LNCaP clone FGC (cell line): ENCODE results near the gene TMEM164.
"Not testable (repeated sequence)": the region's sequence is repeated elsewhere in the genome, so short reads cannot be mapped to it uniquely, and the experiment has no call there.

Source experiments
- DNase-seq: peaks from one replicate; pipeline ENCODE4 v3.0.0-alpha.2; 2011; ENCODE audit warnings: low read depth
- H3K4me3 ChIP-seq: 2 replicates; pipeline ENCODE4 v1.5.1; 2011; ENCODE audit warnings: mild to moderate bottlenecking, low read depth, low read length, control low read depth
- TF ChIP-seq, protein P1 (sequence below): IDR thresholded peaks from 2 replicates; pipeline ENCODE4 v1.5.1; 2012; ENCODE audit warnings: mild to moderate bottlenecking; ENCODE audit not compliant: control insufficient read depth, insufficient read depth; ENCODE audit errors: extremely low read depth

The TMEM164 gene

DNA sequence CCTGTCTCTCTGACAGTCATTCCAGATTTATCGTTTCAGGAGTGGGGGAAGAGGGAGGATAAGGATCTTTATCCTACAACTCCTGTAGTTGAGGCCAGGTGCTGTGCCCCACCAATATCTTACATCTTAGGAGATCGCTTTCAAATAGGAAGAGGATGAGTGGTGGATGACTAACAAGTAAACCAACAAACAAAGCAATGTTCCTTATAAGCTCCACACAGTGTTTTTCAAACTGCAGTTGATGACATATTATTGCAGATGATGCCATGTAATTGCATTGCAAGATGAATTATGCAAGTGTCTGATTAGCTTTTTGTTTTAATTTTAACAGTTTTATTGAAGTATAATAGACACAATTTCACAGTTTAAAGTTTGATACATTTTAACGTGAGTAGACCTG is 35.8 kb upstream of the TMEM164 start:
- DNase-seq: no peak
- TF ChIP-seq, protein P1, sequence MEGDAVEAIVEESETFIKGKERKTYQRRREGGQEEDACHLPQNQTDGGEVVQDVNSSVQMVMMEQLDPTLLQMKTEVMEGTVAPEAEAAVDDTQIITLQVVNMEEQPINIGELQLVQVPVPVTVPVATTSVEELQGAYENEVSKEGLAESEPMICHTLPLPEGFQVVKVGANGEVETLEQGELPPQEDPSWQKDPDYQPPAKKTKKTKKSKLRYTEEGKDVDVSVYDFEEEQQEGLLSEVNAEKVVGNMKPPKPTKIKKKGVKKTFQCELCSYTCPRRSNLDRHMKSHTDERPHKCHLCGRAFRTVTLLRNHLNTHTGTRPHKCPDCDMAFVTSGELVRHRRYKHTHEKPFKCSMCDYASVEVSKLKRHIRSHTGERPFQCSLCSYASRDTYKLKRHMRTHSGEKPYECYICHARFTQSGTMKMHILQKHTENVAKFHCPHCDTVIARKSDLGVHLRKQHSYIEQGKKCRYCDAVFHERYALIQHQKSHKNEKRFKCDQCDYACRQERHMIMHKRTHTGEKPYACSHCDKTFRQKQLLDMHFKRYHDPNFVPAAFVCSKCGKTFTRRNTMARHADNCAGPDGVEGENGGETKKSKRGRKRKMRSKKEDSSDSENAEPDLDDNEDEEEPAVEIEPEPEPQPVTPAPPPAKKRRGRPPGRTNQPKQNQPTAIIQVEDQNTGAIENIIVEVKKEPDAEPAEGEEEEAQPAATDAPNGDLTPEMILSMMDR: no peak
- H3K4me3 ChIP-seq: no peak overlapping the region

DNA sequence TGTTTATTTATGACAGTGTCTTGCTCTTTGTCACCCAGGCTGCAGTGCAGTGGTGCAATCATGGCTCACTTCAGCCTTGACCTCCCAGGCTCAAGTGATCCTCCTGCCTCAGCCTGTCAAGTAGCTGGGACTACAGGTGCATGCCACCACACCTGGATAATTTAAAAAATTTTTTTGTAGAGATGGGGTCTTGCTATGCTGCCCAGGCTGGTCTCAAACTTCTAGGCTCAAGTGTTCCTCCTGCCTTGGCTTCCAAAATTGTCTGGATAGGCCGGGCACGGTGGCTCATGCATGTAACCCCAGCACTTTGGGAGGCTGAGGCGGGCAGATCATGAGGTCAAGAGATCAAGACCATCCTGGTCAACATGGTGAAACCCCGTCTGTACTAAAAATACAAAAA is 32.1 kb upstream of the TMEM164 start:
- H3K4me3 ChIP-seq, DNase-seq: not testable (repeated sequence)

DNA sequence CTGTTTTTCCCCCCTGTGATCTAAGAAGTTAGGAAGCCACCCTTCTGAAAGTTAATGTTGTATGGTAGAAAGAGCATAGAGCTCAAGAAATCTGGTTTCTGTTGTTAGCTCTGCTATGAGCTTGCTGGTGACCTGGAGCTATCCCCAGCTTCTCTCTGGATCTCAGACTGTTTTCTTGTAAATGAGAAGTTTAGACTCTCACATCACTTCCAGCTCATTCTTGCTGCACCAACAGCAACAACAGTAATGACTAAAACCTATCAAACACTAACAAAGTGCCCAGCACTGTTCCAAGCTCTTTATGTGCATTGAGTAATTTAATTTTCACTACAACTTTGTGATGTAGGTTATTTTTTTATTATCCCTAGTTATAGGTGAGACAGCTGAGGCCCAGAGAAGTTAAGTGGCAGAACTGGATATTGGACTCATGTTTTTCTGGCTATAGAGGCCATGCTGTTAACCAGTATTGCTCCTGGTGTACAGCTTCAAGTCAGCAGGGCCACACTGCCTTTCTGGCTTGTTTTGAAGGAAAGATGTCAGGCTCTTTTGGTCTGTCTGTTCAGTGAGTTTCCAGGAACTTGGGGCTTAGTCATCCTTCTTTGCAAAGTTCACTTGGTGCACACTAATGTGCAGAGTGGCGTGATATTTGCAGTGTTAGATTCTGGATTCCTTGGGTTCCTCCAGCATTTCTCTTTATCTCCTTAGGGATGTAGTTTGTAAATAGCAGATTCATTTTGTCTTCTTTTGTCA is 27.8 kb upstream of the TMEM164 start:
- TF ChIP-seq, protein P1: no peak
- DNase-seq: no peak

DNA sequence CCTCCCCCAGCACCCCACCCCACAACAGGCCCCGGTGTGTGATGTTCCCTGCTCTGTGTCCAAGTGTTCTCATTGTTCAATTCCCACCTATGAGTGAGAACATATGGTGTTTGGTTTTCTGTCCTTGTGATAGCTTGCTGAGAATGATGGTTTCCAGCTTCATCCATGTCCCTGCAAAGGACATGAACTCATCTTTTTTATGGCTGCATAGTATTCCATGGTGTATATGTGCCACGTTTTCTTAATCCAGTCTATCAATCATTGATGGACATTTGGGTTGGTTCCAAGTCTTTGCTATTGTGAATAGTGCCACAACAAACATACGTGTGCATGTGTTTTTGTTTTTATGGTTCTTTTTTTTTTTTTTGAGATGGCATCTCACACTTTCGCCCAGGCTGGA is 17.7 kb upstream of the TMEM164 start:
- DNase-seq, H3K4me3 ChIP-seq: not testable (repeated sequence)

More for the DNA sequence above, 27.8 kb upstream of the TMEM164 start:
- no peak overlapping the region for H3K4me3 ChIP-seq

DNA sequence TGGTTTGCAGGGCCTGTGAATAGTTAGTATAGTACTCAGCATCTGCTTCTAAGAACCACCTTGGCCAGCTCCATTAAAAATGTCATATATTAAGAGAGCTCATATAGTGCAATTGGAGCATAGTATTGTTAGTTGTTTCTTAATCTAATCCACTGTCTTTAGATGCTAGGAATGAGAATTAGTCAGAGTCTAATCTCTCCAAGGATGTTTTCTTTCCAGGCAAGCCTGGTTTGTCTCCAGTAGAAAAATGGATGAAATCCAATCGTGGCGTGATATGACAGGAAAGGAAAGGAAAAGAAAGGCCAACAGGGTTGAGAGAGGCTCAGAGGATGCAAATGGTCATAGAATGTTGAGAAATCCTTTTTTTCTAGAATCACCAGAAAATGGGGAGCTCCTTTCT is 15.0 kb upstream of the TMEM164 start:
- TF ChIP-seq, protein P1: no peak
- no peak for DNase-seq

DNA sequence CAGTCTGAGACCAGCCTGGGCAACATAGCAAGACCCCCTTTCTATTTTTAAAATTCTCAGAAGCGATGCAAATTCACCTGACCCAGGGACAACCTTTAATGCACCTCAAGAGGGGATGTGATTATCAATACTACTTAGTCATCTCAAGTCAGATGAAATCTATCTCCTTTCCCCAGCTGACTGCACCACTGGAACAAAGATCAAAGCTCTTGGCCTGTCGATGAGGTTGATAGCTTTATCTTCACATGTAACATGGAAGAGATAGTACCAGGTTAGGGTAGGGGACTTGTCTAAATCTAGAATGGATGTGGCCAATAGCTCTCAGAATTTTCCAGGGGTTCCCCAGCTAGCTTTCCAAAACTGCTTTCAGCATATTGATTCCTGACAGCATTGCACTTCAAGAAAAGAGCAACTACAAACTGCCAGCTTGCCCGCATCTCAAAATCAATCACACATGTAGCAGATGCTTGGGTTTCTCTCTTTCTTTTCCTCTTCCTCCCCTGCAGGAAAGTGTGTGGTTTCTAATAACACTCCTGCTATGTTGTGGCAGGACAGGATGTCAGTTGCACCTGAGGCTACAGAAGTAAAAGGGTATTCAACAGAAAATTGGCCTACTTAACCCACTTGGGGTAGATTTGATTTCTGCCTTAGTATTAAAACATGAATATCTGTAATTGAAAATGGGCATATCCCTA is 12.2 kb upstream of the TMEM164 start:
- no peak for DNase-seq
- TF ChIP-seq, protein P1: no peak
- H3K4me3 ChIP-seq: no peak overlapping the region

More for the DNA sequence above, 15.0 kb upstream of the TMEM164 start:
- no peak overlapping the region for H3K4me3 ChIP-seq

DNA sequence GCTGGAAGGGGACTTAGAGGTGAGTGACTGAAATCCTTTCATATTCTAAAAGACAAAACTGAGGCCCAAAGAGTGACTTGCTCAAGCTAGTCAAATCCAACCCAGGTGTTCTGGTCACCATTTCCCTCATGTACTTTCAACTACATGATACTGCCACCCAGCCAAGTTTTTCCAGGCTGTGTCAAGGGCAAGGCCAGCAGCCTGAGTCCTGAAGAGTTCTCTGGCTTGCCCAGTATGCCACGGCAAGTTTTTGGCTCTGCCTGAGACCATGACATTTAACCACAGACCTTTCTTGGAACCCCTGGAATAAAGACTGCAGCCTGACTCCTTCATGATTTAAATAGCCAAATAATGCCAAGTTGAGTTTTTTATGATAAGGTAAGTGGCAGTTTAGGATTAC is 10.7 kb upstream of the TMEM164 start:
- no peak overlapping the region for H3K4me3 ChIP-seq
- DNase-seq: no peak
- TF ChIP-seq, protein P1: no peak

DNA sequence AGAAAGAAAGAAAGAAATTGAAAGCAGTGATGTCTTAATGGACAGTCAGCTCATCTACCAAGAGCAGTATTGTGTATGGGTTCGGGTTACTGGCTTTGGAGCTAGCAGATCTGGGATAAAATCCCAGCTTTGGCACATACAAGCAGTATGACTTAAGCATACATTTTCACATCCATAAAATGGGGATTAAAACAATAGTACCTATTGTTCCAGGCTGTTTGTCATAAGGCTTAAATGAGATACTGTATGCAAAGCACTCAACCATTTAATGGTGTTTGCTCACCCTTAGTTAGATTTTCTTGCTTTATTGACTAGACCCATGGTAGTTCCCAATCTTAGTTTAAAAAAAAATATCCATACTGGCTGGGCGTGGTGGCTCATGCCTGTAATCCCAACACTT is 7.8 kb upstream of the TMEM164 start:
- TF ChIP-seq, protein P1: no peak

More for the DNA sequence above, 7.8 kb upstream of the TMEM164 start:
- H3K4me3 ChIP-seq: no peak overlapping the region
- DNase-seq: peak; percentile 54
